GM10266 (cell line): Measurements from ENCODE around the gene ERVK3-1.
A peak's percentile ranks its signal among the peaks of the same experiment; 100 is the strongest.

Experiments used
- DNase-seq: peaks from one replicate; pipeline ENCODE4 v3.0.0; 2012; ENCODE audit errors: extremely low spot score
- CTCF ChIP-seq: IDR thresholded peaks from 2 replicates; pipeline ENCODE4 v1.5.1; 2012; ENCODE audit warnings: mild to moderate bottlenecking, low read depth; ENCODE audit not compliant: control insufficient read depth, insufficient read depth; ENCODE audit errors: missing control alignments

The ERVK3-1 gene

GRCh38 chr19:58325311-58326022 lies 20.3 kb downstream of the ERVK3-1 start:
- DNase-seq, result no peak
- TF ChIP-seq CTCF, result no peak

- no peak for TF ChIP-seq CTCF
- no peak for DNase-seq
These were observed 21.3 kb downstream of the ERVK3-1 start for GRCh38 chr19:58326501-58326913.

GRCh38 chr19:58326914-58327726 lies 21.9 kb downstream of the ERVK3-1 start, which contains the start of gene ZSCAN22:
Gene ZSCAN22 (plus strand): TSS chr19:58326994. CDS start chr19:58334803, 7,809 bp downstream.
- TF ChIP-seq CTCF, result no peak
- peak; percentile 90 for DNase-seq

GRCh38 chr19:58328999-58329398 lies 23.8 kb downstream of the ERVK3-1 start:
- DNase-seq, result no peak
- TF ChIP-seq CTCF, result peak; percentile 42

- no peak for DNase-seq
- TF ChIP-seq CTCF, result no peak
These were observed 25.3 kb downstream of the ERVK3-1 start for GRCh38 chr19:58330458-58330857.

- TF ChIP-seq CTCF, result no peak
- no peak for DNase-seq
These were observed 27.5 kb downstream of the ERVK3-1 start for GRCh38 chr19:58332697-58333096.

- DNase-seq, result no peak
- no peak for TF ChIP-seq CTCF
These were observed 29.6 kb downstream of the ERVK3-1 start for GRCh38 chr19:58334691-58335249.
